ENCODE data around the gene ENOX1.

ENOX1 gene

GRCh38 chr13:43239275-43239840 is 547.4 kb downstream of the ENOX1 start:
- Histone ChIP-seq H3K4me1 (ENCODE audit: control insufficient read depth in 1 of 2, insufficient read depth in 2 of 2, low read length in 2 of 2) (no peaks in the 10 kb centered on the region), H3K9ac (ENCODE audit: low read depth in 1 of 2, low read length in 2 of 2) (no peak overlapping the region), H3K9me3 (ENCODE audit: control insufficient read depth in 1 of 2, low read length in 2 of 2) (no peaks in the 10 kb centered on the region), H3K27ac (ENCODE audit: low read depth, low read length) (no peak overlapping the region), H3K4me3 (ENCODE audit: low read depth in 1 of 2, low read length in 2 of 2) (no peak overlapping the region), H3K27me3 (ENCODE audit: control insufficient read depth in 1 of 2, insufficient read depth in 2 of 2, low read length in 2 of 2) (no peaks in the 10 kb centered on the region), H3K36me3 (ENCODE audit: control insufficient read depth in 1 of 2, insufficient read depth in 2 of 2, low read length in 2 of 2) (no peaks in the 10 kb centered on the region)

DNA sequence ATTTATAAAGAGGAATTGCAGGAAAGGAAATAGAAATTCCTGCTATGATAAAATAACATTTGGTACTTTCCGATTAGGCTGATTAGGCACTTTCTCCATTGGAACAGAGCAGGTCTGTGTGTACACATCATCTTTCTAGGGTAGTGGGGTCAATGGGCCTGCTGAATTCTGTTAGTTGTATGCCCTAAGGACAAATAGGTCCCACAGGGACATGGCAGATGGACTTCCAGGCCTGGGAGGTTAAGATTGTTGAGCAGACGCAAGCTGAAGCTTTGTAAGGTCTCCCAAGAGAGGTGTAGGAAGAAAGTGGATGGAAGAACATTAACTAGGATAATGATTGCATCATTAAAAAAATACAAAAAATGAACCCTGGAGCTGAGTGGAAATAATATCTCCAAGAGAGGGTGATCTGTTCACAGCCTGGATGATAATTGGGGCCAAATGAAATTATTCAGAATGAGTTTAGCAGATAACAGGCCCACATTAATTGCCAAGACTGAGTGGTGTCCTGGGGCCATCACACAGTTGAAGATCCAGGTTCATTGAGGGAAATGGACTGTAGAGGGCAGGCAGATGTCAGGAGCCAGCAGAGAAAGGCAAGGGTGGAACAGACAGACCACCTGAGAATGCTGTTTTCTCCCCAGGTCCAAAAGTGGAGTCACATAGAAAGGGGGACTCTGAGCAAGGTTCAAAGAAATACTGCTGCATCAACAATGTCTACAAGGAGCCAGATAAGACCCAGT is 548.3 kb downstream of the ENOX1 start:
- Histone ChIP-seq H3K4me3 (ENCODE audit: low read depth in 1 of 2, low read length in 2 of 2) (no peak overlapping the region), H3K36me3 (ENCODE audit: control insufficient read depth in 1 of 2, insufficient read depth in 2 of 2, low read length in 2 of 2) (no peaks in the 10 kb centered on the region), H3K27me3 (ENCODE audit: control insufficient read depth in 1 of 2, insufficient read depth in 2 of 2, low read length in 2 of 2) (no peaks in the 10 kb centered on the region), H3K9me3 (ENCODE audit: control insufficient read depth in 1 of 2, low read length in 2 of 2) (no peaks in the 10 kb centered on the region), H3K27ac (ENCODE audit: low read depth, low read length) (no peak overlapping the region), H3K4me1 (ENCODE audit: control insufficient read depth in 1 of 2, insufficient read depth in 2 of 2, low read length in 2 of 2) (no peaks in the 10 kb centered on the region), H3K9ac (ENCODE audit: low read depth in 1 of 2, low read length in 2 of 2) (no peak overlapping the region)

- H3K9me3 ChIP-seq (ENCODE audit: control insufficient read depth in 1 of 2, low read length in 2 of 2), result no peaks in the 10 kb centered on the region
- no peaks in the 10 kb centered on the region for H3K36me3 ChIP-seq (ENCODE audit: control insufficient read depth in 1 of 2, insufficient read depth in 2 of 2, low read length in 2 of 2)
- H3K27me3 ChIP-seq (ENCODE audit: control insufficient read depth in 1 of 2, insufficient read depth in 2 of 2, low read length in 2 of 2), result no peaks in the 10 kb centered on the region
- H3K4me1 ChIP-seq (ENCODE audit: control insufficient read depth in 1 of 2, insufficient read depth in 2 of 2, low read length in 2 of 2), result no peaks in the 10 kb centered on the region
- no peak overlapping the region for H3K4me3 ChIP-seq (ENCODE audit: low read depth in 1 of 2, low read length in 2 of 2)
- H3K27ac ChIP-seq (ENCODE audit: low read depth, low read length), result no peak overlapping the region
- H3K9ac ChIP-seq (ENCODE audit: low read depth in 1 of 2, low read length in 2 of 2), result no peak overlapping the region
Measured at GRCh38 chr13:43237616-43238015, 549.2 kb downstream of the ENOX1 start.

DNA sequence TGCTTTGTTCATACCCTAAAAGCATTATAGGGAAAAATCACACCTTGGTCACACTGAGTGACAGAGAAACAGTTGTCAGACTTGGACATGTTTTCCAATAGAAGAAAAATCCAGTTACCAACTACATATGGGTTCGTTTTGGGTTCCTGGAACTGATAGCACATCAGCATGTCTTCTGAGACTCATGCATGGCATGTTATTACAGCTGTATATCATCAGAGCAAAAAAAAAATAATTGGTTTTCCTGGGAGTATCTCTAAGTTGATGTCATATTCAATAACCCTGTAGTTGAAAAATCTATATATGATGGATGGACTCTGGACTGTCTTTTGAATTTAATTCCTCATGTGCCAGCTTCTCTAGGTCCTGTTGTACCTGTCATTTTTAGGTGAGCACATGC is 551.7 kb downstream of the ENOX1 start:
- Histone ChIP-seq H3K27me3 (ENCODE audit: control insufficient read depth in 1 of 2, insufficient read depth in 2 of 2, low read length in 2 of 2) (no peaks in the 10 kb centered on the region), H3K4me1 (ENCODE audit: control insufficient read depth in 1 of 2, insufficient read depth in 2 of 2, low read length in 2 of 2) (no peaks in the 10 kb centered on the region), H3K27ac (ENCODE audit: low read depth, low read length) (no peak overlapping the region), H3K36me3 (ENCODE audit: control insufficient read depth in 1 of 2, insufficient read depth in 2 of 2, low read length in 2 of 2) (no peaks in the 10 kb centered on the region), H3K9me3 (ENCODE audit: control insufficient read depth in 1 of 2, low read length in 2 of 2) (no peaks in the 10 kb centered on the region), H3K4me3 (ENCODE audit: low read depth in 1 of 2, low read length in 2 of 2) (no peak overlapping the region), H3K9ac (ENCODE audit: low read depth in 1 of 2, low read length in 2 of 2) (no peak overlapping the region)

DNA sequence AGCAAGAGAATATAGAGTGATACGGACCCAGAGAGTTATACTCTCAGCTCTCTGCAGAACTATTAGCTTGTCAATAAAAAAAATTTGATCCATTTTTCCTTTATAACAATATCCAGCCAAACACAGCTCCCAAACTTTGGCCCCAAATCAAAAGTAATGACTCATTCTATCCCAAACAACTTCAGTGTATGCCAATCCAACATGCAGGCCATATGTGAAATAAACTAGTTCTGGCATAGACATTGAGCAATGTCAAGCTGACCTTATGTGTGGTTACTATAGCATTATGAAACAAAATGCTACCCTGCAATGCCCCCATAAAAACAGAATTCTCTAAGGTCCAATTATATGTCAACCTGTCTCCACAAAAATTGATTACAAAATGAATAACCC is 553.9 kb downstream of the ENOX1 start:
- Histone ChIP-seq H3K27me3 (ENCODE audit: control insufficient read depth in 1 of 2, insufficient read depth in 2 of 2, low read length in 2 of 2) (no peaks in the 10 kb centered on the region), H3K4me1 (ENCODE audit: control insufficient read depth in 1 of 2, insufficient read depth in 2 of 2, low read length in 2 of 2) (no peaks in the 10 kb centered on the region), H3K9me3 (ENCODE audit: control insufficient read depth in 1 of 2, low read length in 2 of 2) (no peaks in the 10 kb centered on the region), H3K9ac (ENCODE audit: low read depth in 1 of 2, low read length in 2 of 2) (no peak overlapping the region), H3K36me3 (ENCODE audit: control insufficient read depth in 1 of 2, insufficient read depth in 2 of 2, low read length in 2 of 2) (no peaks in the 10 kb centered on the region), H3K4me3 (ENCODE audit: low read depth in 1 of 2, low read length in 2 of 2) (no peak overlapping the region), H3K27ac (ENCODE audit: low read depth, low read length) (no peak overlapping the region)

DNA sequence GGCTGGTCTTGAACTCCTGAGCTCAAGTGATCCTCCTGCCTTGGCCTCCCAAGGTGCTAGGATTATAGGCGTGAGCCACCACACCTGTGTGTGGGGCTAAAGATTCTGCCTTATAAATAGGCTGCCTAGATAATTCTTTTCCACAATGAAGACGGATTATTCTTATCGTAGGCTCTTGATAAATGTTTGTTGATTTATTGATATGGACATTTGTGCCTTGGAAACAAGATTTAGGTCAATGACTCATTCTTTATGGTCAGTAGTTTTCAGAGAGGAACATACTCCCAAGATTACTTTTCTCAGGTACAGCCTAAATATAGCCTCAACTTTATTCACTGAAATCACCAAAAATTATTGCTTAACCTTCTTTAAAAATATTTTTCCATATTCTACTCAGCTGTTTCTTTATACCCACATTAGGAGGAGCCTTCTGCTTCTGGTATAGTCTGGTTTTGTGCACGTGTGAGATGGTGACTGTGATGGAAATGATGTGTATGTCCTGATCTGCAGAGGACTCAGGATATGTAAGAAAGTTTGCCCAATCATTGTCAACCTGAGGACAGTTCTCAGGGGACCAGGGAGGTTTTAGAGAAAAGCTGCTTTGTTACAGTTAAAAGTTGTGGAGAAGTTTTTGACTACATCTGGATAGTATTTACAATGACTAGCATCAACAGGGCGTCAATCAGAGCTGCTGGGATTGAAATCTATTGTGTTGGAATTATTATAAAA is 554.5 kb downstream of the ENOX1 start:
- Histone ChIP-seq H3K27me3 (ENCODE audit: control insufficient read depth in 1 of 2, insufficient read depth in 2 of 2, low read length in 2 of 2) (no peaks in the 10 kb centered on the region), H3K9ac (ENCODE audit: low read depth in 1 of 2, low read length in 2 of 2) (no peak overlapping the region), H3K4me3 (ENCODE audit: low read depth in 1 of 2, low read length in 2 of 2) (no peak overlapping the region), H3K9me3 (ENCODE audit: control insufficient read depth in 1 of 2, low read length in 2 of 2) (no peaks in the 10 kb centered on the region), H3K36me3 (ENCODE audit: control insufficient read depth in 1 of 2, insufficient read depth in 2 of 2, low read length in 2 of 2) (no peaks in the 10 kb centered on the region), H3K4me1 (ENCODE audit: control insufficient read depth in 1 of 2, insufficient read depth in 2 of 2, low read length in 2 of 2) (no peaks in the 10 kb centered on the region), H3K27ac (ENCODE audit: low read depth, low read length) (no peak overlapping the region)

DNA sequence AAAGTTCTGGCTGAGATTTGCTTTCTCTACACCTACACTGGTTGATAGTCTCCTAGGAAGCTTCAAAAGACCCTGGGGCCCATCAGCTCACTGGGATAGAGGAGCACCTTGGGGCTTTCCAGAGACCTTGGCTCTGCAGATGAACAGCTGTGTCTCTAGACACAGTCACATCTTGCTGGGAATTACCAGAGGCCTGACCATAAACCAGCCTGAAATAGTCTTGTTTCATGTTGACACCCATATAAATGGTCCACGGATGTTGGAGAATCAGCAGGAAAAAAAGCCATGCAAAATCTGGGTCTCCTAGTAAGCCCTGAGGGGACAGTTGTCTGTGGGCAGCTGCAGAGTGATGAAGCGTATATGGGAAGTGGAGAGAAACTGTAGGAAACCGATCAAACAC is 555.8 kb downstream of the ENOX1 start:
- no peaks in the 10 kb centered on the region for H3K4me1 ChIP-seq (ENCODE audit: control insufficient read depth in 1 of 2, insufficient read depth in 2 of 2, low read length in 2 of 2)
- no peak overlapping the region for H3K4me3 ChIP-seq (ENCODE audit: low read depth in 1 of 2, low read length in 2 of 2)
- H3K27me3 ChIP-seq (ENCODE audit: control insufficient read depth in 1 of 2, insufficient read depth in 2 of 2, low read length in 2 of 2), result no peaks in the 10 kb centered on the region
- no peak overlapping the region for H3K27ac ChIP-seq (ENCODE audit: low read depth, low read length)
- H3K9ac ChIP-seq (ENCODE audit: low read depth in 1 of 2, low read length in 2 of 2), result no peak overlapping the region
- no peaks in the 10 kb centered on the region for H3K9me3 ChIP-seq (ENCODE audit: control insufficient read depth in 1 of 2, low read length in 2 of 2)
- no peaks in the 10 kb centered on the region for H3K36me3 ChIP-seq (ENCODE audit: control insufficient read depth in 1 of 2, insufficient read depth in 2 of 2, low read length in 2 of 2)

- H3K27me3 ChIP-seq (ENCODE audit: control insufficient read depth in 1 of 2, insufficient read depth in 2 of 2, low read length in 2 of 2), result no peaks in the 10 kb centered on the region
- no peak overlapping the region for H3K9ac ChIP-seq (ENCODE audit: low read depth in 1 of 2, low read length in 2 of 2)
- no peak overlapping the region for H3K27ac ChIP-seq (ENCODE audit: low read depth, low read length)
- H3K36me3 ChIP-seq (ENCODE audit: control insufficient read depth in 1 of 2, insufficient read depth in 2 of 2, low read length in 2 of 2), result no peaks in the 10 kb centered on the region
- H3K9me3 ChIP-seq (ENCODE audit: control insufficient read depth in 1 of 2, low read length in 2 of 2), result no peaks in the 10 kb centered on the region
- no peaks in the 10 kb centered on the region for H3K4me1 ChIP-seq (ENCODE audit: control insufficient read depth in 1 of 2, insufficient read depth in 2 of 2, low read length in 2 of 2)
- H3K4me3 ChIP-seq (ENCODE audit: low read depth in 1 of 2, low read length in 2 of 2), result no peak overlapping the region
Measured at GRCh38 chr13:43229506-43229905, 557.3 kb downstream of the ENOX1 start.

DNA sequence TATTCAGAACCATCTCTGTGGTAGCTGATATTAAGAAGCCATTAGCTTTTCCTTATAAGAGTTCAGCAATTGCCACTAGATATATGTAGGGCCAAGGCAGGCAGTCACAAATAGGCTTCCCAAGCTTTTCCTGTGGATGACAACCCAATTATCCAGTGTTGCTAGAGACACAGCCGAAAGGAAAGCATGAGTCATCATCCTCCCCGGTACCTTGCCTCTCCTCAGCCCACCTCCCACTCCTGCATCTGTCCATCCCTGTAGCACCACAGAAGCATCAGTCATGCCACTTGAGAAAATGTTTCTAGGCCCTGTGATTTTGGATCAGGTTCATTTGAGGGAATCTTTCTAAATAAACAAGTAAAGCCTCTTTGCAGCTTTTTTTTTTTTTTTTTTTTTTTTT is 559.1 kb downstream of the ENOX1 start:
- H3K9ac ChIP-seq (ENCODE audit: low read depth in 1 of 2, low read length in 2 of 2), result no peak overlapping the region
- no peak overlapping the region for H3K4me3 ChIP-seq (ENCODE audit: low read depth in 1 of 2, low read length in 2 of 2)
- no peaks in the 10 kb centered on the region for H3K9me3 ChIP-seq (ENCODE audit: control insufficient read depth in 1 of 2, low read length in 2 of 2)
- no peaks in the 10 kb centered on the region for H3K36me3 ChIP-seq (ENCODE audit: control insufficient read depth in 1 of 2, insufficient read depth in 2 of 2, low read length in 2 of 2)
- no peak overlapping the region for H3K27ac ChIP-seq (ENCODE audit: low read depth, low read length)
- no peaks in the 10 kb centered on the region for H3K4me1 ChIP-seq (ENCODE audit: control insufficient read depth in 1 of 2, insufficient read depth in 2 of 2, low read length in 2 of 2)
- no peaks in the 10 kb centered on the region for H3K27me3 ChIP-seq (ENCODE audit: control insufficient read depth in 1 of 2, insufficient read depth in 2 of 2, low read length in 2 of 2)

- Histone ChIP-seq H3K4me3 (ENCODE audit: low read depth in 1 of 2, low read length in 2 of 2) (no peak overlapping the region), H3K36me3 (ENCODE audit: control insufficient read depth in 1 of 2, insufficient read depth in 2 of 2, low read length in 2 of 2) (no peaks in the 10 kb centered on the region), H3K4me1 (ENCODE audit: control insufficient read depth in 1 of 2, insufficient read depth in 2 of 2, low read length in 2 of 2) (no peaks in the 10 kb centered on the region), H3K9ac (ENCODE audit: low read depth in 1 of 2, low read length in 2 of 2) (no peak overlapping the region), H3K9me3 (ENCODE audit: control insufficient read depth in 1 of 2, low read length in 2 of 2) (no peaks in the 10 kb centered on the region), H3K27ac (ENCODE audit: low read depth, low read length) (no peak overlapping the region), H3K27me3 (ENCODE audit: control insufficient read depth in 1 of 2, insufficient read depth in 2 of 2, low read length in 2 of 2) (no peaks in the 10 kb centered on the region)
Measured at GRCh38 chr13:43223216-43223615, 563.6 kb downstream of the ENOX1 start.

All from duodenal mucosa (tissue), 2 donors.